Endothelial cell of umbilical vein (primary cell): ENCODE measurements around the gene FRMD4A. TPM values are rescaled to one million over a fixed set of nuclear protein-coding genes. Genes with fewer than 3 reads are reported as not detected.

Source experiments
- BruUV-seq: library from RNA; stranded (reverse); fragments of 400-500 nt; replicated peaks from 2 replicates; lab custom pipeline; 2021; lab: Mats Ljungman, UMichigan
- CTCF ChIA-PET: fragments of 300-600, 350-600 bp; sonication (Branson Sonifier 250); formaldehyde crosslinking; loops from one replicate; lab custom pipeline; 2021; ENCODE audit warnings: antibody characterized with exemption, inconsistent platforms; lab: Charles Lee
- POLR2A ChIA-PET: fragments of 300-600, 350-600 bp; sonication (Branson Sonifier 250); formaldehyde crosslinking; loops from one replicate; lab custom pipeline; 2021; ENCODE audit warnings: antibody characterized with exemption, inconsistent platforms; lab: Charles Lee
- DNase-seq: peaks from one replicate; pipeline ENCODE4 v3.0.0-alpha.2; 2011; ENCODE audit warnings: low read depth, low spot score
- FAIRE-seq: peaks from 2 replicates; lab custom pipeline; 2011; peaks lifted over from hg19 to GRCh38; lab: Jason Lieb, UNC
- H2AFZ ChIP-seq: 2 replicates; pipeline ENCODE4 v1.6.0; 2012; ENCODE audit warnings: low read depth, low read length, control low read depth, inconsistent platforms
- H3K27ac ChIP-seq: 2 replicates; pipeline ENCODE4 v1.5.1; 2011; ENCODE audit warnings: low read depth, mild to moderate bottlenecking, control low read depth, low read length, moderate library complexity; ENCODE audit not compliant: insufficient read depth
- H3K27me3 ChIP-seq, 2 experiments: 2 replicates each; pipeline versions ENCODE4 v1.6.0 to v1.6.1; 2011; ENCODE audit warnings: low read length in 2 of 2, mixed read lengths in 1 of 2; ENCODE audit not compliant: control insufficient read depth in 2 of 2, insufficient read depth in 2 of 2
- H3K36me3 ChIP-seq, 2 experiments: 2 replicates in 1 of 2; 3 replicates in 1 of 2; pipeline ENCODE4 v1.5.1; 2011; ENCODE audit warnings: low read length in 2 of 2, mild to moderate bottlenecking in 1 of 2, moderate library complexity in 1 of 2; ENCODE audit not compliant: control insufficient read depth in 2 of 2, insufficient read depth in 2 of 2; ENCODE audit errors: extremely low read depth in 1 of 2
- H3K4me1 ChIP-seq: 3 replicates; pipeline ENCODE4 v1.5.1; 2011; ENCODE audit warnings: mild to moderate bottlenecking, low read length; ENCODE audit not compliant: control insufficient read depth, insufficient read depth; ENCODE audit errors: extremely low read depth
- H3K4me2 ChIP-seq: 2 replicates; pipeline ENCODE4 v1.6.1; 2011; ENCODE audit warnings: low read length, control low read depth, mixed read lengths; ENCODE audit not compliant: insufficient read depth
- H3K4me3 ChIP-seq, 3 experiments: fragments of 200-600 bp in 1 of 3; sonication (generic), shearing (Covaris generic) in 1 of 3; replicated peaks in 1 of 3; 2 replicates each; pipeline ENCODE4 v1.5.1; 2011 to 2016; ENCODE audit warnings: control low read depth in 3 of 3, low read length in 3 of 3, mild to moderate bottlenecking in 2 of 3, inconsistent platforms in 1 of 3, low read depth in 1 of 3, moderate library complexity in 1 of 3; ENCODE audit not compliant: insufficient read depth in 1 of 3
- H3K79me2 ChIP-seq: 2 replicates; pipeline ENCODE4 v1.6.0; 2012; ENCODE audit warnings: low read length, inconsistent platforms; ENCODE audit not compliant: control insufficient read depth, insufficient read depth
- H3K9ac ChIP-seq: replicated peaks from 2 replicates; pipeline ENCODE3; 2011; ENCODE audit warnings: low read length, control low read depth; ENCODE audit not compliant: insufficient read depth; ENCODE audit errors: extremely low read depth
- H3K9me1 ChIP-seq: replicated peaks from 3 replicates; pipeline ENCODE4 v1.6.0; 2011; ENCODE audit warnings: mild to moderate bottlenecking, low read length; ENCODE audit not compliant: control insufficient read depth, insufficient read depth; ENCODE audit errors: extremely low read depth
- H3K9me3 ChIP-seq: replicated peaks from 2 replicates; pipeline ENCODE4 v1.5.1; 2012; ENCODE audit warnings: low read length, inconsistent platforms; ENCODE audit not compliant: control insufficient read depth, insufficient read depth
- H4K20me1 ChIP-seq: replicated peaks from 2 replicates; pipeline ENCODE3; 2011; ENCODE audit warnings: mild to moderate bottlenecking, low read length; ENCODE audit not compliant: control insufficient read depth, insufficient read depth; ENCODE audit errors: extremely low read depth
- EZH2 ChIP-seq: IDR thresholded peaks from 2 replicates; pipeline ENCODE4 v1.6.1; 2012; ENCODE audit warnings: borderline replicate concordance, low read depth, mild to moderate bottlenecking, moderate library complexity, low read length, inconsistent platforms; ENCODE audit not compliant: severe bottlenecking
- FOS ChIP-seq: IDR thresholded peaks from 2 replicates; pipeline ENCODE4 v1.6.1; 2011; ENCODE audit warnings: mild to moderate bottlenecking, low read length, moderate library complexity, borderline replicate concordance; ENCODE audit not compliant: insufficient read depth
- GATA2 ChIP-seq: IDR thresholded peaks from 2 replicates; pipeline ENCODE4 v1.7.0; 2011; ENCODE audit warnings: low read depth, mild to moderate bottlenecking, moderate library complexity, mixed read lengths, low read length; ENCODE audit not compliant: insufficient read length, insufficient read depth
- JUN ChIP-seq: IDR thresholded peaks from 2 replicates; pipeline ENCODE4 v1.6.1; 2011; ENCODE audit warnings: borderline replicate concordance, low read depth; ENCODE audit not compliant: insufficient read length, insufficient read depth
- MYC ChIP-seq: IDR thresholded peaks from one replicate; pipeline ENCODE4 v1.6.1; 2011; ENCODE audit warnings: mild to moderate bottlenecking, low read depth, low read length
- POLR2A ChIP-seq: IDR thresholded peaks from 2 replicates; pipeline ENCODE4 v1.6.1; 2012; ENCODE audit warnings: low read depth, mild to moderate bottlenecking, control low read depth, low read length
- POLR2AphosphoS5 ChIP-seq: IDR thresholded peaks from 2 replicates; pipeline ENCODE4 v1.6.1; 2012; ENCODE audit warnings: low read depth, mild to moderate bottlenecking, control low read depth, low read length, moderate library complexity; ENCODE audit not compliant: insufficient read depth
- dilution Hi-C: fragments of 300-500 bp; cut with MboI; formaldehyde crosslinking; loops from one replicate; pipeline ENCODE4 v1.15.0; 2019; ENCODE audit warnings: low sequenced_read_pairs; ENCODE audit not compliant: extremely low pct_ligation_motif_present
- intact Hi-C: fragments of 100-400 bp; cut with micrococcal nuclease; formaldehyde crosslinking; loops from one replicate; pipeline ENCODE4 v1.10.0; 2022
- polyA plus RNA-seq, 4 experiments: library from polyadenylated mRNA; depleted of rRNA in 3 of 4; stranded (reverse) in 3 of 4; unstranded in 1 of 4; fragments of >200 nt; gene quantifications; 2 replicates each; pipeline versions ENCODE4 v1.2.1 to v1.2.3, GENCODE V29; 2011 to 2012; ENCODE audit warnings: missing spikeins in 1 of 4
- total RNA-seq: library from RNA; stranded (reverse); gene quantifications from 2 replicates; pipeline ENCODE4 v1.2.3, GENCODE V29; 2021
- TF ChIP-seq, protein P1 (sequence below): IDR thresholded peaks from 2 replicates; pipeline ENCODE4 v1.6.1; 2011; ENCODE audit not compliant: insufficient read depth, insufficient read length
- TF ChIP-seq, protein P2 (sequence below), 2 donors: IDR thresholded peaks; 1 replicate in 1 of 2; 2 replicates in 1 of 2; pipeline ENCODE4 v1.5.1; 2011; ENCODE audit warnings: low read length in 2 of 2, mild to moderate bottlenecking in 2 of 2, moderate library complexity in 2 of 2, control low read depth in 1 of 2, inconsistent platforms in 1 of 2, low read depth in 1 of 2; ENCODE audit not compliant: insufficient read depth in 1 of 2; ENCODE audit errors: extremely low read depth in 1 of 2

Gene FRMD4A
- total and polyA plus RNA-seq, 2 donors (not counting 3 experiments of a cell fraction or from before 2014, with no cell fraction given), result 123 to 148 TPM

DNA sequence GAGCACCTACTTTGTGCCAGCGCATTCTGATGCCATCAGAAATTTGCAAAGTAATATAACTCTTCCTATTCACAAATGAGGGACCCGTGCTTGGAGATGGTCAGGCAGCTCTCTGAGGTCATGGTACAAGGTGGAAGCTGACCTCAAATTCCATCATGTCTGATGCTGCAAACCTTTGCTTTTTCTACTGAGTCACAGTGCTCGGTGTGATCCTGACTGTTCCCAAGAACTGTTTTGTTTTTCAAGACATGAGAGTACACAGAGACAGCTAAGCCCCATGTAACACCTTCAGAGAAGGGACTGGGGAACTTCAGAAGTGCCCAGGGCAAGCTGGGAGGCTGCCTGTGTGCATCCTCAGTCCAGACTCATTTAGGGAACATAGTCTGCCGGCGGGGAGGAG, 111.3 kb downstream of the FRMD4A start:
- dilution Hi-C loops, result no loop called here
- no peaks in the 10 kb centered on the region for H3K36me3 ChIP-seq

More for the DNA sequence above, 111.3 kb downstream of the FRMD4A start:
- DNase-seq (no peak), FAIRE-seq (no peak)
- Histone ChIP-seq H4K20me1 (no peaks in the 10 kb centered on the region), H3K79me2 (no peaks in the 10 kb centered on the region), H3K27me3 (peaks cover 2 to 7% of the 10 kb centered on the region in 2 experiments), H3K9me3 (no peaks in the 10 kb centered on the region), H2AFZ (no peak overlapping the region), H3K9ac (no peak overlapping the region), H3K4me1 (no peaks in the 10 kb centered on the region), H3K4me2 (no peak overlapping the region), H3K27ac (no peak overlapping the region), H3K9me1 (no peaks in the 10 kb centered on the region), H3K4me3 (no peak overlapping the region)
- POLR2A ChIA-PET, result no interaction called here
- no TSS peak for BruUV-seq
- CTCF ChIA-PET, result no interaction called here
- TF ChIP-seq POLR2A (no peak), MYC (no peak), JUN (no peak), EZH2 (no peak), POLR2AphosphoS5 (no peak), GATA2 (no peak), FOS (no peak)
- TF ChIP-seq, protein P1, sequence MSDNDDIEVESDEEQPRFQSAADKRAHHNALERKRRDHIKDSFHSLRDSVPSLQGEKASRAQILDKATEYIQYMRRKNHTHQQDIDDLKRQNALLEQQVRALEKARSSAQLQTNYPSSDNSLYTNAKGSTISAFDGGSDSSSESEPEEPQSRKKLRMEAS, result no peak
- TF ChIP-seq, protein P2, sequence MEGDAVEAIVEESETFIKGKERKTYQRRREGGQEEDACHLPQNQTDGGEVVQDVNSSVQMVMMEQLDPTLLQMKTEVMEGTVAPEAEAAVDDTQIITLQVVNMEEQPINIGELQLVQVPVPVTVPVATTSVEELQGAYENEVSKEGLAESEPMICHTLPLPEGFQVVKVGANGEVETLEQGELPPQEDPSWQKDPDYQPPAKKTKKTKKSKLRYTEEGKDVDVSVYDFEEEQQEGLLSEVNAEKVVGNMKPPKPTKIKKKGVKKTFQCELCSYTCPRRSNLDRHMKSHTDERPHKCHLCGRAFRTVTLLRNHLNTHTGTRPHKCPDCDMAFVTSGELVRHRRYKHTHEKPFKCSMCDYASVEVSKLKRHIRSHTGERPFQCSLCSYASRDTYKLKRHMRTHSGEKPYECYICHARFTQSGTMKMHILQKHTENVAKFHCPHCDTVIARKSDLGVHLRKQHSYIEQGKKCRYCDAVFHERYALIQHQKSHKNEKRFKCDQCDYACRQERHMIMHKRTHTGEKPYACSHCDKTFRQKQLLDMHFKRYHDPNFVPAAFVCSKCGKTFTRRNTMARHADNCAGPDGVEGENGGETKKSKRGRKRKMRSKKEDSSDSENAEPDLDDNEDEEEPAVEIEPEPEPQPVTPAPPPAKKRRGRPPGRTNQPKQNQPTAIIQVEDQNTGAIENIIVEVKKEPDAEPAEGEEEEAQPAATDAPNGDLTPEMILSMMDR (IDR thresholded peaks at IDR 0.05; ENCODE audit: extremely low read depth in 1 of 2, insufficient read depth in 1 of 2, low read depth in 1 of 2, low read length in 2 of 2), result no peak
- intact Hi-C loops, result no loop called here
